AG10803 (cell line): ENCODE measurements around the gene PEX3.

Source experiments
- DNase-seq: peaks from one replicate; pipeline ENCODE4 v3.0.0; 2010; ENCODE audit warnings: low read depth
- H3K4me3 ChIP-seq: 2 replicates; pipeline ENCODE4 v1.5.1; 2011; ENCODE audit warnings: mild to moderate bottlenecking, low read length, control low read depth
- TF ChIP-seq, protein P1 (sequence below): conservative IDR thresholded peaks from 2 replicates; pipeline ENCODE4 v1.5.1; 2011; ENCODE audit warnings: mild to moderate bottlenecking, low read length, control low read depth, inconsistent platforms

The PEX3 gene

DNA sequence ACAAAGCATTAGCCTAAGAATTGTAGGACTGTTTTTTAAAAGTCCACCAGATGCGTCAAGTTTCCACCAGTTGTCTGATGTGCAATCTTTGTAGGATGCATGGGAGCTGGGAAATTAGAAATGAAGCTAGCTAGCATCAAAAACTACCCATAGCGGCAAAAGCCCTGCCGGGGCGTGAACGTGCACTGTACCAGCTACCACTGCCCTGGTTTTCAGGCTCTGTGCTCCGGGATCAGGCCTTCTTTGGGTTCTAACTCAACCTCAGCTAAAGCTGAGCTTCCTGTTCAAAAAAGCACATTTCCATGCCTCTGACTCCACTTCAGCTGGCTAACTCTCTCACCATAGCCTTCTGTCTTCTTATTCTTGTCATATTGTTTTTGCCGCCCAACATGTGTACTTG lies 87.8 kb downstream of the PEX3 start:
- TF ChIP-seq, protein P1, sequence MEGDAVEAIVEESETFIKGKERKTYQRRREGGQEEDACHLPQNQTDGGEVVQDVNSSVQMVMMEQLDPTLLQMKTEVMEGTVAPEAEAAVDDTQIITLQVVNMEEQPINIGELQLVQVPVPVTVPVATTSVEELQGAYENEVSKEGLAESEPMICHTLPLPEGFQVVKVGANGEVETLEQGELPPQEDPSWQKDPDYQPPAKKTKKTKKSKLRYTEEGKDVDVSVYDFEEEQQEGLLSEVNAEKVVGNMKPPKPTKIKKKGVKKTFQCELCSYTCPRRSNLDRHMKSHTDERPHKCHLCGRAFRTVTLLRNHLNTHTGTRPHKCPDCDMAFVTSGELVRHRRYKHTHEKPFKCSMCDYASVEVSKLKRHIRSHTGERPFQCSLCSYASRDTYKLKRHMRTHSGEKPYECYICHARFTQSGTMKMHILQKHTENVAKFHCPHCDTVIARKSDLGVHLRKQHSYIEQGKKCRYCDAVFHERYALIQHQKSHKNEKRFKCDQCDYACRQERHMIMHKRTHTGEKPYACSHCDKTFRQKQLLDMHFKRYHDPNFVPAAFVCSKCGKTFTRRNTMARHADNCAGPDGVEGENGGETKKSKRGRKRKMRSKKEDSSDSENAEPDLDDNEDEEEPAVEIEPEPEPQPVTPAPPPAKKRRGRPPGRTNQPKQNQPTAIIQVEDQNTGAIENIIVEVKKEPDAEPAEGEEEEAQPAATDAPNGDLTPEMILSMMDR, result no peak
- DNase-seq, result no peak
- no peak overlapping the region for H3K4me3 ChIP-seq

DNA sequence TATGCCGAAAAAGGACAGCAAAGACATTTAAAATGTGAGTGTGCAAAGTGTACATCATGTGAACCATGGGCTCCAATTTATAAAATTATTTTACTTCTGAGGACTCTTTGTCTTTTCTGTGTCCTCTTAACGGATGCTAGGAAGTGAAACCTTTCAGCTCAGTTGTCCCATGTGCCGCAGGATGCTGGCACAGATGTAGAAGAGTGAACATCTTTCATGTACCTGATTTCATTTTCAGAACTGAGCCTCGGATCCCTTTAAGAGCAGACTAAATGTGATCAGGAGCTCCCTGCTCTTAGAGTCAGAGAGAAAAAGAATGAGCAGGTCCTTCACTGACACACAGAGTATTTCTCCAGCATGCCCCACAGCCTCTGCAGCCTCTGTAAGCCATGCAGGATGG lies 88.5 kb downstream of the PEX3 start:
- TF ChIP-seq, protein P1, result no peak
- no peak for DNase-seq
- no peak overlapping the region for H3K4me3 ChIP-seq

DNA sequence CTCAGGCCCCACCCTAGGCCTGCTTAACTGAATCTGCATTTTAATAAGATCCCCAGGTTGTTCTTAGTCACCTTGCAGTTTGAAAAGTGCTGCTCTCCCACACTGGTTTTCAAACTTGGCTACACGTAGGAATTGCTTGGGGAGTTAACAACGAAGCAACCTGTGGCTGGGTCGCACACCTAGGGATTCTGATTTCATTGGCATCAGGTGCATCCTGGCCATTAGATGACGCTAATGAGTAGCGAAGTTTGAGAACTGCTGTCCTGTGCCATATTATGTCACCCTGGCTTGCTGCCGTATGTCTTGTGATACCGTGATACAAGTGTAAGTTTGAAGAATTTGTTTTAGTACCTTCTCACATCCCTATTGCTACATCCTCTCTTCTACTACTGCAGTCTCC lies 89.1 kb downstream of the PEX3 start:
- TF ChIP-seq, protein P1, result no peak
- no peak for DNase-seq
- no peak overlapping the region for H3K4me3 ChIP-seq

DNA sequence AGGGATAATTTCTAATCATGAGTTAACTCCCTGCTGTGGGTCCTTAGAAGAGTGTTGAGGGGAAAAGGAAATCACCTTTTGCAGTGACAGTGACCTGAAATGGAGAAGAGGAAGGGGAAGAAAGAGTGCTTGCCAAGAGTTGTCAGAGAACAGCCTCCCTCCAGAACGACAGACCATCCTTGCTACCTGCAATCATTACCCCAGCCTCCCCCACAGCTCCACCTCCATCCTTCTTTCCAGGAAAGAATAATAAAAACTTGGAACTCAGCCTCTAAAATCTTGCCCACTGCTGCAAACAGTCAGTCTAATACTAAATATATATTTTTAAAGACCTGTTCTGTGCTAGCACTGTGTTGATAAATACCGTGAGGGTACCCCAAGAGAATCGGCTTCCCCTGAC lies 89.6 kb downstream of the PEX3 start:
- no peak for DNase-seq
- TF ChIP-seq, protein P1, result no peak
- no peak overlapping the region for H3K4me3 ChIP-seq
